Thoracic aorta (tissue), 2 donors: Measurements from ENCODE around the gene FBXW7. TPM values are rescaled to one million over a fixed set of nuclear protein-coding genes. Genes with fewer than 3 reads are reported as not detected.

ENCODE experiments used
- ATAC-seq: fragments of 150-250 bp; one replicate; pipeline ENCODE4 v1.8.0; 2017; ENCODE audit warnings: low read depth; ENCODE audit not compliant: insufficient number of reproducible peaks, low FRiP score
- DNase-seq: peaks from one replicate; pipeline ENCODE4 v3.0.0-alpha.2; 2020; ENCODE audit warnings: low spot score
- H3K27ac ChIP-seq, 2 donors: fragments of 200-600 bp; sonication (generic); 1 replicate in 1 of 2; 2 replicates in 1 of 2; pipeline ENCODE4 v1.5.1; 2016; ENCODE audit warnings: mild to moderate bottlenecking in 2 of 2, moderate library complexity in 2 of 2
- H3K27me3 ChIP-seq: fragments of 200-600 bp; sonication (generic); replicated peaks from 2 replicates; pipeline ENCODE4 v1.6.0; 2016; ENCODE audit warnings: mild to moderate bottlenecking; ENCODE audit not compliant: insufficient read depth
- H3K36me3 ChIP-seq: fragments of 200-600 bp; sonication (generic); one replicate; pipeline ENCODE4 v1.5.1; 2016
- H3K4me1 ChIP-seq, 2 donors: fragments of 200-600 bp; sonication (generic); 1 replicate in 1 of 2; 2 replicates in 1 of 2; pipeline versions ENCODE4 v1.5.1 to v1.6.0; 2016; ENCODE audit warnings: low read depth in 2 of 2, mild to moderate bottlenecking in 1 of 2; ENCODE audit not compliant: control insufficient read depth in 1 of 2
- H3K4me3 ChIP-seq: fragments of 200-600 bp; sonication (generic); 2 replicates; pipeline ENCODE4 v1.5.1; 2016; ENCODE audit warnings: mild to moderate bottlenecking
- H3K9me3 ChIP-seq: fragments of 200-600 bp; sonication (generic); 2 replicates; pipeline ENCODE4 v1.5.1; 2016
- total RNA-seq, 2 donors: library from RNA; depleted of rRNA; stranded (reverse); fragments of >200 nt; gene quantifications; one replicate each; pipeline versions ENCODE4 v1.1.0 to v1.2.3, GENCODE V29; 2016
- TF ChIP-seq, protein P1 (sequence below): fragments of 200-600 bp; sonication (generic); IDR thresholded peaks from one replicate; pipeline ENCODE4 v1.5.1; 2019; ENCODE audit warnings: antibody characterized with exemption

Gene FBXW7
- total RNA-seq, 2 donors from 2014 or later: 31.5 to 92.6 TPM

DNA sequence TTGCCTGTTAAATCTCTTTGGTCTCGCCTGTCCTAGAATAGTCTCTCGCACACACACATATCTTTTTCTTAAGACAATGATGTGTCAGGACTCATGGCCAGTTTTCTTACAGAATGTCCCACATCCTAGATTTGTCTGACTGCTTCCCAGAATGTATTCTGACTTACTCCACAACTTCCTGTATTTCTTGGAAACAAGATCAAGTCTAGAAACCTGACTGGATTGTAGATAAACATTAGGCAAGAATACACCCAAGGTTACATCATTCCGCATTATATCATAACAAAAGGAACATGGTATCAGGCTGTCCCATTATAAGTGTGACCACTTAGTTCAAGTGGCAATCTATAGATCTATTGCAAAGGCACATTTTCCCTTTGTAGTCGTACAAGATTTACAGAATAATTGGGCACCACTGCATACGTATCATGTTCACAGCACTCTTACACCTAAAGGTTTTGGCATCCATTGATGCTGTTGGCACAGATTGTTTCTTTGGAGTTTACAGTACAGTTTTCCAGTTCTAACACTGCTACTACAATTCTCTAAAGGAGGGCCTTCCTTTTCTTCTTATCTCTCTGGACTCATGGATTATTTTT, 56.4 kb downstream of the FBXW7 start:
- Histone ChIP-seq H3K27ac (no peak overlapping the region), H3K9me3 (no peaks in the 10 kb centered on the region), H3K4me3 (no peak overlapping the region), H3K27me3 (no peaks in the 10 kb centered on the region), H3K36me3 (no peaks in the 10 kb centered on the region), H3K4me1 (peaks cover 8 to 16% of the 10 kb centered on the region in 2 donors)
- no peak for DNase-seq
- no peak for ATAC-seq
- TF ChIP-seq, protein P1, sequence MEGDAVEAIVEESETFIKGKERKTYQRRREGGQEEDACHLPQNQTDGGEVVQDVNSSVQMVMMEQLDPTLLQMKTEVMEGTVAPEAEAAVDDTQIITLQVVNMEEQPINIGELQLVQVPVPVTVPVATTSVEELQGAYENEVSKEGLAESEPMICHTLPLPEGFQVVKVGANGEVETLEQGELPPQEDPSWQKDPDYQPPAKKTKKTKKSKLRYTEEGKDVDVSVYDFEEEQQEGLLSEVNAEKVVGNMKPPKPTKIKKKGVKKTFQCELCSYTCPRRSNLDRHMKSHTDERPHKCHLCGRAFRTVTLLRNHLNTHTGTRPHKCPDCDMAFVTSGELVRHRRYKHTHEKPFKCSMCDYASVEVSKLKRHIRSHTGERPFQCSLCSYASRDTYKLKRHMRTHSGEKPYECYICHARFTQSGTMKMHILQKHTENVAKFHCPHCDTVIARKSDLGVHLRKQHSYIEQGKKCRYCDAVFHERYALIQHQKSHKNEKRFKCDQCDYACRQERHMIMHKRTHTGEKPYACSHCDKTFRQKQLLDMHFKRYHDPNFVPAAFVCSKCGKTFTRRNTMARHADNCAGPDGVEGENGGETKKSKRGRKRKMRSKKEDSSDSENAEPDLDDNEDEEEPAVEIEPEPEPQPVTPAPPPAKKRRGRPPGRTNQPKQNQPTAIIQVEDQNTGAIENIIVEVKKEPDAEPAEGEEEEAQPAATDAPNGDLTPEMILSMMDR: no peak

DNA sequence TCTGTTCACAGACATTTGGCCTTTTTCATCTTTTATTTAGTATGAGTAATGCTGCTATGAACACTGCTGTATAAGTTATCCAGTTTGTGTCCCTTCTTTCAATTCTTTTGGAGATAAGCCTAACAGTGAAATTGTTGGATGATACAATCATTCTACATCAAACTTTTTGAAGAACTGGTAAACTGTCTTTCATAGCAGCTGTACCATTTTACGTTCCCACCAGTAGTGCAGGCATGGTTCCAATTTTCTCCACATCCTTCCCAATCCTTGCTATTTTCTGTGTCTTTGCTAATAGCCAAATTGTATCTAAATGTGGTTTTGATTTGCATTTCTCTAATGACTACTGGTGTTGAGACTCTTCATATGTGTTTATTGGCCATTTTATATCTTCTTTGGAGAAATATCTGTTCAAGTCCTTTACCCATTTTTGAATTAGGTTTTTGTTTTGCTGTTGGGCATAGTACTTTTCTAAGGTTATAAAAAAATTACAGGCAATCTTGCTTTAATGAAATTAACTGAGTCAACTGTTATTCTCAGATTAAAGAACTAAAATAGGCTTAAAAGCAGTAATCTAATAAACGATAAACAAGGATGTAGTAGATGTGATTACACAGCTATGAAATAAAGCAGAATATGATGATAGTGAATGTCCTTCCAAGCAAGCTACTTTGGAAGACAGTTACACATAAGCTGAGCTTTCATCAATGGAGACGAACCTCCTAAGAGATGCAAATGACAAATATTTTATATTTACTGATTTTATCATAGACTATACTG, 57.2 kb downstream of the FBXW7 start:
- Histone ChIP-seq H3K4me1 (peaks cover 8 to 16% of the 10 kb centered on the region in 2 donors), H3K4me3 (no peak overlapping the region), H3K9me3 (no peaks in the 10 kb centered on the region), H3K27ac (no peak overlapping the region), H3K36me3 (no peaks in the 10 kb centered on the region), H3K27me3 (no peaks in the 10 kb centered on the region)
- TF ChIP-seq, protein P1: no peak
- ATAC-seq (no peak), DNase-seq (no peak)

DNA sequence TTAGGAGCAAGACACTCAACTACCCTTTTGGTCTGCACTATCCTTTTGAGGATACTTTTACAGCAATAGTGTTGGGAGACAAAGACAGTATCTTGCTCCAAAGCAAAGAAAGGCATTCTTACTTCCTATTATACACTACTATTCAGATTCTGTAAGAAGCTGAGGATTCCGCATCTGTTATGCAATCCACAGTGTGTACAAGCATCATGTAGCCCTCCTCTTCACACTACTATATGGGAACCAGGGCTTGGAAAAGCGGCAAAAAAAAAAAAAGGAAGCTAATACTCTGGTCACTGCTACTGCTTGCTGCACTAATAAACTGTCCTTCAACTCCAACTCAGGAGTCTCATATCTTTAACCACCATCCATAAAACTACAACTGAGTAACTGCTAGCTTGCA, 59.1 kb downstream of the FBXW7 start:
- TF ChIP-seq, protein P1: no peak
- Histone ChIP-seq H3K9me3 (no peaks in the 10 kb centered on the region), H3K4me1 (peaks cover 8 to 16% of the 10 kb centered on the region in 2 donors), H3K36me3 (no peaks in the 10 kb centered on the region), H3K27me3 (no peaks in the 10 kb centered on the region), H3K27ac (no peak overlapping the region), H3K4me3 (no peak overlapping the region)
- ATAC-seq: no peak
- no peak for DNase-seq

DNA sequence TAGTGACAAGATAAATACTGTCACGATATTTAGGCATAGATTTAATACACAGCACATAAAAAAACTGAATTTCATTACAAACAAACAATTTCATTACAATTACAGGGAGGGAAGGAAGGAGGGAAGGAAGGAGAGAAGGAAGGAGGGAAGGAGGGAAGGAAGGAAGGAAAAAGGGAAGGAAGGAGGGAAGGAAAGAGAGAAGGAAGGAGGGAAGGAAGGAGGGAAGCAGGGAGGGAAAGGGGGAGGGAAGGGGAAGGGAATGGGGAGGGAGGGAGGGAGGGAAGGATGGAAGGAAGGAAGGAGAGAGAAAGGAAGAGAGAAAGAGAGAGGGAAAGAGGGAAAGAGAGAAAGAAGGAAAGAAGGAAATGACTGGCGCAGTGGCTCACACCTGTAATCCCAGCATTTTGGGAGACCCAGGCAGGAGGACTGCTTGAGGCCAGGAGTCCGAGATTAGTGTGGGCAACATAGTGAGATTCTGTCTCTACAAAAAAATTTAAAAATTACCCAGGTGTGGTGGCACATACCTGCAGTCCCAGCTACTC, 64.6 kb downstream of the FBXW7 start:
- ATAC-seq: no peak
- TF ChIP-seq, protein P1: no peak
- Histone ChIP-seq H3K27ac (no peak overlapping the region), H3K36me3 (no peaks in the 10 kb centered on the region), H3K4me3 (no peak overlapping the region), H3K9me3 (no peaks in the 10 kb centered on the region), H3K4me1 (no peaks in the 10 kb centered on the region), H3K27me3 (no peaks in the 10 kb centered on the region)
- DNase-seq: no peak

DNA sequence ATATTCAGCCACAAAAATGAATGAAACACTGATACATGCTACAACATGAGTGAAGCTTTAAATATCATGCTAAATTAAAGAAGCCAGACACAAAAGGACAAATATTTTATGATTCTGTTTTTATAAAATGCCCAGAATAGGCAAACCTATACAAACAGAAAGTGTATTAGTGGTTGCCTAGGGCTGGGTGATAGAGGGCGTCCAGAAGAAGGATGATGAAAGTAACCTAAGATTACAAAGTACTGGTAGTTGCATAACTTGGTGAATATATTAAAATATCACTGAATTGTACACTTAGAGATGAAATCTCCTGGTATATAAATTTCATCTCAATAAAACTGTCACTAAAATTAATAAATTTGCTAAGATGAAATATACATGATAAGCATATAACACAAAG, 67.5 kb downstream of the FBXW7 start:
- ATAC-seq (no peak), DNase-seq (no peak)
- TF ChIP-seq, protein P1: no peak
- no peak overlapping the region for H3K27ac ChIP-seq
- H3K27me3 ChIP-seq: no peaks in the 10 kb centered on the region
- H3K4me3 ChIP-seq: no peak overlapping the region
- no peaks in the 10 kb centered on the region for H3K36me3 ChIP-seq
- H3K9me3 ChIP-seq: no peaks in the 10 kb centered on the region
- no peaks in the 10 kb centered on the region for H3K4me1 ChIP-seq
